ENCODE results near the gene SV2C.

- TF ChIP-seq POLR2A (IDR thresholded peaks at IDR 0.05), result no peak
- no peak for TF ChIP-seq CTCF (IDR thresholded peaks at IDR 0.05)
Observed at GRCh38 chr5:76154009-76154690, 71.0 kb downstream of the SV2C start.
